GM10266 (cell line): ENCODE results near the gene ANKRD34A.
A peak's percentile ranks its signal among the peaks of the same experiment; 100 is the strongest.

Experiments
- DNase-seq: peaks from one replicate; pipeline ENCODE4 v3.0.0; 2012; ENCODE audit errors: extremely low spot score
- CTCF ChIP-seq: IDR thresholded peaks from 2 replicates; pipeline ENCODE4 v1.5.1; 2012; ENCODE audit warnings: mild to moderate bottlenecking, low read depth; ENCODE audit not compliant: control insufficient read depth, insufficient read depth; ENCODE audit errors: missing control alignments

The ANKRD34A gene

DNA sequence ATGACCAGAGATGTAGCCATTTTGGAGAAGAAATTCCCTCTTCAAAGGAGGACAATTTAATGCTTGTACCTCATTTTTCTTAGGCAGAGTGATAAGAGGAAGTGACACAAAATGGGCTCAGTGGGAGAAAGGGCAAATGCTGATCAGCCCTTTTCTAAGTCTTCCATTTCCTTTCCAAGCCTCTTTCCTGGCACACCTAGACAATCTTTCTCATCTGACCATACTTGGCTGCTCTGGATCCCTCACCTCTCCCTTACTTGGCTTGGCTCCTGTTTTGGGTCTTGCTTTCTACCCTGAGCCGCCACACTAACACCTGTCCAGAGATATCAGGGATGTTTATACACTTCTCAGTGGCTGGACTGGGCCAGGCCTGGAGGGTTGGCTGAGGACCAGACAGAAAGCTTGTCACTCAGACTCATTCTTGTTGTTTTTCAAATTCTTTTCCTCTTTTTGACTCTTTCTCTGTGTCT lies 18.9 kb upstream of the ANKRD34A start:
- TF ChIP-seq CTCF: no peak
- no peak for DNase-seq

DNA sequence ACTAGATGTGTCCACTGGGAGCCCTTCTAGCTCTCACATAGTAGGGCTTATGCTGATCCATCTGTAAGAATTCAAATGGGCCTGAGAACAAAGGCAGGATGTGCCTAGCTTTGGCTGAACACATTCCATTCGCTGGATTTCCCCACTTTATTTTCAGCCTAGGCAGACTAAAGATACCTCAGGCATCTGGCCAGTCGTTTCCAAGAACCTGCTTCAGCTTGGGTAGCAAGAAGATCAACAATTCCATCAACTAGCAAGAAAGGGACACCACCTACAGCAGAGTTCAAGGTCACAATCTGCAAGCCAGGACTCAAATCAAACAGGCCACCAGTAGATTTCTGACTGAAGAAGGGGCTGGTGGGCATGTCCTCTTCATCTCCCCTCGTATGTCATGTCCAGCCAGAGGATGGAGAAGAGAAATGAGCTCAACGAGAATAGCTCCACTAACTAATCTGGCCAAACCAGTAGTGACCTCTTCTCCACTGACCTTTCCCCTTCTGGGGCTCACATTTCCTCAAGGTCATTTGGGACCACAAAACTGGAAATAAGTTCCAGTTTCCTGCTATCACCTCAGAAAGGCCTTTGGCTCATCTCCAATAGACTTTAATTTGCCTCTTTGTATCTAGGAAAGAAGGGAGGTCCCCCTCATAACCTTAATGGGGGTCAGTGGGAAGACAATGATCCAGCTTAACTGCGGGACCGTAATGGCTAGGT lies 17.8 kb upstream of the ANKRD34A start:
- no peak for TF ChIP-seq CTCF
- no peak for DNase-seq

DNA sequence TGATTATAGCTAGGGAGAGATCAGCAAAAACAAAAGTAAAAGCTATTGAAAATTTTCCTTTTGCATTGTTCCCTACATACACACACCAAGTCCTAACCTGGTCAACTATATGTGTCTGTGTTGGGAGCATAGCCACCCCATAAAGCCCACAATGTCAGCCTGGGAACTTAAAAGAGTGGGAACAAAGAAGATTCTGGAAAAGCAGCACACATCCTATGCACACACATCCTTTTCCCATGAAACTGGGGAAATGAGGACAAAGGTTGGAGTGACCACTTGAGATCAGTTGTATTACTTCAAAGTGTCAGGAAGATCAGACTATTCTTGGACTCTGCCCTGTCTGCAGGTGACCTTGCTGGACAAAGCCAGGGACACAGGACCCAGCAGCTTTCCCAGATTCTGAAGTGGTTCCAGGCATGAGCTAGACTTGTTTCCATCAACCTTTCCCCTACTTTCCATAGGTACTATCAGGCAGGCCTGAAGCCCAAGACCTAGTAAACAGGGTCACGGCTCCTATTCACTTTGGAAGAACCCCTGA lies 16.2 kb upstream of the ANKRD34A start:
- DNase-seq: no peak
- no peak for TF ChIP-seq CTCF

DNA sequence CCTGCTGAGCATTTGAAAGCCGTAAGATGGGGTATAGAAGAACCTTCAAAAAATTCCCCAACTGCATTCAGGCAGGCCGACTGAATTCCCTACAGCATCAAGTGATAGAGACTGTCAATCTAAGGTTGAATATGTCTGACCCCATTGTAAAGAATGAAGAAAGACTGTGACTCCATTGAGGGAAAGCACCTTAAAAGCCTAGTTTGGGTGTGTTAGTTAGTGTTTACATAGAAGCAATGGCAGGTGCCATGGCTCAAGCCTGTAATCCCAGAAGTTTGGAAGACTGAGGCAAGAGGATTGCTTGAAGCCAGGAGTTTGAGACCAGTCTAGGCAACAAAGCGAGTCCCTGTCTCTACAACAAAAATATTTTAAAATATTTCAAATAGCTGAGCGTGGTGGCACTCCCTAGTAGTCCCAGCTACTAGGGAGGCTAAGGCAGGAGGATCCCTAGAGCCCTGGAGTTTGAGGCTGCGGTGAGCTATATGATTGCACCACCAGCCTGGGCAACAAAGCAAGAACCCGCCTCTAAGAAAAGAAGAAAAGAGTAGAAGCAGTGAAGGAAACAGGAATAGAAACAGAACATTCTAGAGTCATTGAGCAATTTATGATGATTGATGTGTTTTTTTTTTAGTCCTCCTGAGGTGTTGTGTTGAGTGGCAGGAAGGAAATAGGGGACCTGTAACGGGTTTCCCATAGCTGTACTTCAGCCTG lies 15.5 kb upstream of the ANKRD34A start:
- no peak for DNase-seq
- TF ChIP-seq CTCF: no peak

DNA sequence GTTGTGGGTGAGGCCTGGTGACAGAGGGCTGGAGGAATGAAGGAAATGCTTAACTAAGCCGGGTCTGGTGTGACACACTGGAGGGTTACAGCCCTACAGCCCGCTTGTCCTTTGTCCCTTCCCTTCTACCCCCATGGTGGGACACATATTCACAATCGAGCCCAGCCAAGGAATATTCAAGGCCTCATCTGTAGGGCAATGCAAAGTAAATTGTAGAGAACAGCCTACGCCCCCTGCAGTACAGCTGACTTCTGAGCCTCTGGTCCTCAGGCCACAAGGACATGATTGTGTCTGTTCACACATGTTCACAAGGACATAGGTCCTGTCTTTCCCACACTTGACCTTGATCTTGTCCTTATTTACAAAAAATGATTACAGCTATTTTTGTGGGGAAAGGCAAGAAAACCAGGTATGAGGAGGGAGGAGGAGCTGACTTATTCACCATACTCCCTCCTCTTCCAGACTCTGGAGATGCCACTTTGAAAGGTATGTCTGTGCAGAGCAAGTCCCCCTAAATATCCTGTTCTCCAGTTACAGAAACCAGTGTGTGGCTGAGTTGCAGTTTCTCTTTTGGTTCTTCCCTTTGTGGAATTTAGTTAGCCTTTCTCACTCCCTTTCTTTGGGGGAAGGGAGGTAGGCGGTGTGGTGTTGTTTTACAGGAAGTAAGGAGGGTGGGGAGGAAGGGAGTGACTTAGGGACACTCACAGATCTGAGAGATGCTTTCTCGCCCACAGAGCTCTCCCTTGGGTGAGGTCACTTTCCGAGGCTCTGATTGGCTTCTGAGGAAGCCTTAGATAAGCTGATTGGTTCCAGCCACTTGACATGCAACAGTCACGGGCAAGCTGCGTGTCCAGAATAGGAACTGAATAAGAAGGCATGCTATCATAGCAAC lies 14.7 kb upstream of the ANKRD34A start:
- DNase-seq: peak; percentile 88
- peak; percentile 52 for TF ChIP-seq CTCF

GRCh38 chr1:145978471-145978853 lies 14.1 kb upstream of the ANKRD34A start:
- TF ChIP-seq CTCF: no peak
- no peak for DNase-seq
